Measurements from ENCODE around the gene PABPC1L.

Gene PABPC1L

GRCh38 chr20:44931911-44932310 is 22.1 kb downstream of the PABPC1L start:
- Histone ChIP-seq H2BK12ac (ENCODE audit: low read length) (no peak overlapping the region), H3K4me1 (ENCODE audit: control insufficient read depth in 2 of 2, insufficient read depth in 1 of 2, low read depth in 1 of 2, low read length in 2 of 2) (no peaks in the 10 kb centered on the region), H3K23ac (ENCODE audit: low read depth, low read length, poor library complexity) (no peak overlapping the region), H3K18ac (ENCODE audit: low read length) (no peak overlapping the region), H4K91ac (ENCODE audit: low read depth, low read length, poor library complexity) (no peak overlapping the region), H2BK5ac (ENCODE audit: low read length) (no peak overlapping the region), H2BK120ac (ENCODE audit: low read depth, low read length) (no peak overlapping the region), H3K9ac (ENCODE audit: low read depth, low read length, poor library complexity) (no peak overlapping the region), H2AK5ac (ENCODE audit: low read depth, low read length) (no peak overlapping the region), H2BK15ac (ENCODE audit: low read length) (no peak overlapping the region), H3K4ac (ENCODE audit: low read length) (no peak overlapping the region), H3K4me2 (ENCODE audit: insufficient read depth, low read length, poor library complexity, severe bottlenecking) (no peak overlapping the region), H2AFZ (ENCODE audit: low read length) (no peak overlapping the region), H3K36me3 (replicated peaks in 1 of 2; ENCODE audit: control insufficient read depth in 2 of 2, insufficient read depth in 2 of 2, low read length in 2 of 2) (peaks cover 19 to 32% of the 10 kb centered on the region in 2 donors), H3K4me3 (ENCODE audit: low read length in 2 of 2) (no peak overlapping the region), H3K14ac (ENCODE audit: low read length) (no peak overlapping the region), H3K27me3 (ENCODE audit: control insufficient read depth in 3 of 3, insufficient read depth in 3 of 3, low read depth in 1 of 3, low read length in 3 of 3) (no peaks in the 10 kb centered on the region), H3K9me3 (replicated peaks in 1 of 2; ENCODE audit: control insufficient read depth in 2 of 2, insufficient read depth in 1 of 2, low read depth in 1 of 2, low read length in 2 of 2) (no peaks in the 10 kb centered on the region), H4K8ac (ENCODE audit: low read depth, low read length) (no peak overlapping the region), H3K79me1 (ENCODE audit: low read depth, low read length) (no peaks in the 10 kb centered on the region), H3K27ac (replicated peaks; ENCODE audit: low read length) (no peak overlapping the region)
- DNase-seq (ENCODE audit: low spot score) = no peak
- no CpG with 5 or more reads among the region's 3 CpGs for WGBS, 2 donors (ENCODE audit: extremely low coverage in 2 of 2, insufficient read length in 2 of 2, insufficient replicate concordance in 1 of 2)

GRCh38 chr20:44932916-44933315 is 23.1 kb downstream of the PABPC1L start:
- no peaks in the 10 kb centered on the region for H3K79me1 ChIP-seq (ENCODE audit: low read depth, low read length)
- H3K18ac ChIP-seq (ENCODE audit: low read length) = no peak overlapping the region
- H3K27me3 ChIP-seq (ENCODE audit: control insufficient read depth in 3 of 3, insufficient read depth in 3 of 3, low read depth in 1 of 3, low read length in 3 of 3) = no peaks in the 10 kb centered on the region
- DNase-seq (ENCODE audit: low spot score) = no peak
- H3K36me3 ChIP-seq (replicated peaks in 1 of 2; ENCODE audit: control insufficient read depth in 2 of 2, insufficient read depth in 2 of 2, low read length in 2 of 2) = peaks cover 23 to 38% of the 10 kb centered on the region in 2 donors
- no peak overlapping the region for H4K91ac ChIP-seq (ENCODE audit: low read depth, low read length, poor library complexity)
- H2BK12ac ChIP-seq (ENCODE audit: low read length) = no peak overlapping the region
- H3K23ac ChIP-seq (ENCODE audit: low read depth, low read length, poor library complexity) = no peak overlapping the region
- no peak overlapping the region for H3K4ac ChIP-seq (ENCODE audit: low read length)
- peak overlapping the region; percentile 17 for H3K14ac ChIP-seq (ENCODE audit: low read length)
- H3K4me3 ChIP-seq (ENCODE audit: low read length in 2 of 2) = peak overlapping the region in 1 of 2 donors; percentile 26
- no peak overlapping the region for H4K8ac ChIP-seq (ENCODE audit: low read depth, low read length)
- WGBS, 2 donors (ENCODE audit: extremely low coverage in 2 of 2, insufficient read length in 2 of 2, insufficient replicate concordance in 1 of 2) = no CpG with 5 or more reads among the region's 8 CpGs
- no peak overlapping the region for H2BK120ac ChIP-seq (ENCODE audit: low read depth, low read length)
- H3K9ac ChIP-seq (ENCODE audit: low read depth, low read length, poor library complexity) = peak overlapping the region; percentile 27
- no peak overlapping the region for H3K4me2 ChIP-seq (ENCODE audit: insufficient read depth, low read length, poor library complexity, severe bottlenecking)
- no peaks in the 10 kb centered on the region for H3K9me3 ChIP-seq (replicated peaks in 1 of 2; ENCODE audit: control insufficient read depth in 2 of 2, insufficient read depth in 1 of 2, low read depth in 1 of 2, low read length in 2 of 2)
- no peak overlapping the region for H2AK5ac ChIP-seq (ENCODE audit: low read depth, low read length)
- no peaks in the 10 kb centered on the region for H3K4me1 ChIP-seq (ENCODE audit: control insufficient read depth in 2 of 2, insufficient read depth in 1 of 2, low read depth in 1 of 2, low read length in 2 of 2)
- no peak overlapping the region for H2AFZ ChIP-seq (ENCODE audit: low read length)
- H2BK5ac ChIP-seq (ENCODE audit: low read length) = no peak overlapping the region
- no peak overlapping the region for H3K27ac ChIP-seq (replicated peaks; ENCODE audit: low read length)
- H2BK15ac ChIP-seq (ENCODE audit: low read length) = no peak overlapping the region

DNA sequence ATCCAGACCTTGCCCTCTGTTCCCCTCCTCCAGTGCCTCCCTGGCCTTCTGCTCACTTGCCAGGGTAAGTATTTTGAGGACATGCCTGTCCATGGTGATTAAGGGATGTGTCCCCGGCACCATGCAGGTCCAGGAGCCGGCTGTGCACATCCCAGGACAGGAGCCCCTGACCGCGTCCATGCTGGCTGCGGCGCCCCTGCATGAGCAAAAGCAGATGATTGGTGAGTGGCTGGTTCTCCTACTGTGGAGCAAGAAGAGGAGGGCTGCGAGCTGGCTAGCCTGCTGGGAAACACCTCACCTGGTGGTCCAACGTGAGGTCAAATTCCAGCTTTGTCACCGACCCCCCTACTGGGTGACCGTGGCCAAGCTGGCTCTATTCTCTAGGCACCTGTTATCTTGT is 26.6 kb downstream of the PABPC1L start:
- H3K36me3 ChIP-seq (replicated peaks in 1 of 2; ENCODE audit: control insufficient read depth in 2 of 2, insufficient read depth in 2 of 2, low read length in 2 of 2) = peaks cover 42 to 44% of the 10 kb centered on the region in 2 donors
- H3K4me2 ChIP-seq (ENCODE audit: insufficient read depth, low read length, poor library complexity, severe bottlenecking) = no peak overlapping the region
- no CpG with 5 or more reads among the region's 10 CpGs for WGBS, 2 donors (ENCODE audit: extremely low coverage in 2 of 2, insufficient read length in 2 of 2, insufficient replicate concordance in 1 of 2)
- H3K18ac ChIP-seq (ENCODE audit: low read length) = no peak overlapping the region
- no peaks in the 10 kb centered on the region for H3K27me3 ChIP-seq (ENCODE audit: control insufficient read depth in 3 of 3, insufficient read depth in 3 of 3, low read depth in 1 of 3, low read length in 3 of 3)
- H3K79me1 ChIP-seq (ENCODE audit: low read depth, low read length) = no peaks in the 10 kb centered on the region
- H2BK5ac ChIP-seq (ENCODE audit: low read length) = no peak overlapping the region
- H3K27ac ChIP-seq (replicated peaks; ENCODE audit: low read length) = no peak overlapping the region
- no peak overlapping the region for H3K4me3 ChIP-seq (ENCODE audit: low read length in 2 of 2)
- no peak overlapping the region for H3K23ac ChIP-seq (ENCODE audit: low read depth, low read length, poor library complexity)
- no peak overlapping the region for H2BK15ac ChIP-seq (ENCODE audit: low read length)
- H3K14ac ChIP-seq (ENCODE audit: low read length) = no peak overlapping the region
- no peaks in the 10 kb centered on the region for H3K4me1 ChIP-seq (ENCODE audit: control insufficient read depth in 2 of 2, insufficient read depth in 1 of 2, low read depth in 1 of 2, low read length in 2 of 2)
- no peak overlapping the region for H4K91ac ChIP-seq (ENCODE audit: low read depth, low read length, poor library complexity)
- H3K4ac ChIP-seq (ENCODE audit: low read length) = no peak overlapping the region
- DNase-seq (ENCODE audit: low spot score) = no peak
- no peak overlapping the region for H2AFZ ChIP-seq (ENCODE audit: low read length)
- no peak overlapping the region for H2BK120ac ChIP-seq (ENCODE audit: low read depth, low read length)
- H3K9ac ChIP-seq (ENCODE audit: low read depth, low read length, poor library complexity) = peak overlapping the region; percentile 33
- H2BK12ac ChIP-seq (ENCODE audit: low read length) = no peak overlapping the region
- no peak overlapping the region for H4K8ac ChIP-seq (ENCODE audit: low read depth, low read length)
- no peaks in the 10 kb centered on the region for H3K9me3 ChIP-seq (replicated peaks in 1 of 2; ENCODE audit: control insufficient read depth in 2 of 2, insufficient read depth in 1 of 2, low read depth in 1 of 2, low read length in 2 of 2)
- H2AK5ac ChIP-seq (ENCODE audit: low read depth, low read length) = no peak overlapping the region

GRCh38 chr20:44938637-44939036 is 28.8 kb downstream of the PABPC1L start:
- no peak overlapping the region for H2BK15ac ChIP-seq (ENCODE audit: low read length)
- no peak overlapping the region for H3K4me2 ChIP-seq (ENCODE audit: insufficient read depth, low read length, poor library complexity, severe bottlenecking)
- peaks cover 43 to 66% of the 10 kb centered on the region in 2 donors for H3K36me3 ChIP-seq (replicated peaks in 1 of 2; ENCODE audit: control insufficient read depth in 2 of 2, insufficient read depth in 2 of 2, low read length in 2 of 2)
- H3K23ac ChIP-seq (ENCODE audit: low read depth, low read length, poor library complexity) = no peak overlapping the region
- no peak overlapping the region for H2AFZ ChIP-seq (ENCODE audit: low read length)
- no peak overlapping the region for H2BK5ac ChIP-seq (ENCODE audit: low read length)
- H4K8ac ChIP-seq (ENCODE audit: low read depth, low read length) = no peak overlapping the region
- no peak overlapping the region for H2BK12ac ChIP-seq (ENCODE audit: low read length)
- no peak overlapping the region for H3K4ac ChIP-seq (ENCODE audit: low read length)
- H3K4me3 ChIP-seq (ENCODE audit: low read length in 2 of 2) = no peak overlapping the region
- H3K18ac ChIP-seq (ENCODE audit: low read length) = no peak overlapping the region
- H3K4me1 ChIP-seq (ENCODE audit: control insufficient read depth in 2 of 2, insufficient read depth in 1 of 2, low read depth in 1 of 2, low read length in 2 of 2) = no peaks in the 10 kb centered on the region
- no peak overlapping the region for H3K27ac ChIP-seq (replicated peaks; ENCODE audit: low read length)
- no peak overlapping the region for H3K14ac ChIP-seq (ENCODE audit: low read length)
- H3K79me1 ChIP-seq (ENCODE audit: low read depth, low read length) = no peaks in the 10 kb centered on the region
- no peak overlapping the region for H3K9ac ChIP-seq (ENCODE audit: low read depth, low read length, poor library complexity)
- no peaks in the 10 kb centered on the region for H3K9me3 ChIP-seq (replicated peaks in 1 of 2; ENCODE audit: control insufficient read depth in 2 of 2, insufficient read depth in 1 of 2, low read depth in 1 of 2, low read length in 2 of 2)
- WGBS, 2 donors (ENCODE audit: extremely low coverage in 2 of 2, insufficient read length in 2 of 2, insufficient replicate concordance in 1 of 2) = no CpG with 5 or more reads among the region's 9 CpGs
- H3K27me3 ChIP-seq (ENCODE audit: control insufficient read depth in 3 of 3, insufficient read depth in 3 of 3, low read depth in 1 of 3, low read length in 3 of 3) = no peaks in the 10 kb centered on the region
- H2BK120ac ChIP-seq (ENCODE audit: low read depth, low read length) = no peak overlapping the region
- H2AK5ac ChIP-seq (ENCODE audit: low read depth, low read length) = no peak overlapping the region
- DNase-seq (ENCODE audit: low spot score) = no peak
- H4K91ac ChIP-seq (ENCODE audit: low read depth, low read length, poor library complexity) = no peak overlapping the region
